IMR-90 (cell line): ENCODE results near the gene CCDC102A.

Experiments used
- CTCF ChIP-seq: conservative IDR thresholded peaks from 2 replicates; pipeline ENCODE4 v1.5.1; 2012; ENCODE audit warnings: mild to moderate bottlenecking, low read depth, low read length, improper control_type of control experiment
- RCOR1 ChIP-seq: IDR thresholded peaks from 2 replicates; pipeline ENCODE4 v1.6.1; 2012; ENCODE audit warnings: mild to moderate bottlenecking, low read length, improper control_type of control experiment; ENCODE audit not compliant: insufficient replicate concordance

- no peak for TF ChIP-seq CTCF
- TF ChIP-seq RCOR1, result no peak
Measured at GRCh38 chr16:57514371-57514770, 22.0 kb downstream of the CCDC102A start.
